H1 (cell line): ENCODE data around the gene CCDC116. TPM values are rescaled to one million over a fixed set of nuclear protein-coding genes. Genes with fewer than 3 reads are reported as not detected.

Experiments
- CTCF ChIA-PET: fragments of 300-600 bp; sonication (Branson Sonifier 250); formaldehyde crosslinking; loops from one replicate; lab custom pipeline; 2021; ENCODE audit not compliant: partially characterized antibody; lab: Charles Lee
- POLR2A ChIA-PET: fragments of 300-600 bp; sonication (Branson Sonifier 250); formaldehyde crosslinking; loops from one replicate; lab custom pipeline; 2021; ENCODE audit warnings: inconsistent platforms; ENCODE audit not compliant: partially characterized antibody; lab: Charles Lee
- DNase-seq, 2 experiments: peaks; one replicate each; pipeline versions ENCODE4 v3.0.0 to v3.0.0-alpha.2; 2010 to 2022; ENCODE audit warnings: low spot score in 2 of 2, low read depth in 1 of 2, mixed read lengths in 1 of 2
- FAIRE-seq: peaks from 2 replicates; lab custom pipeline; 2011; peaks lifted over from hg19 to GRCh38; lab: Jason Lieb, UNC
- H2AFZ ChIP-seq: 2 replicates; pipeline ENCODE4 v1.8.1; 2012; ENCODE audit warnings: low read length, inconsistent platforms
- H2AK5ac ChIP-seq: 2 replicates; pipeline ENCODE4 v1.6.1; 2013; ENCODE audit warnings: low read depth, low read length
- H2BK120ac ChIP-seq: replicated peaks from 2 replicates; pipeline ENCODE3; 2013; ENCODE audit warnings: low read depth, low read length, inconsistent platforms
- H2BK12ac ChIP-seq: 2 replicates; pipeline ENCODE4 v1.6.1; 2013; ENCODE audit warnings: low read depth, low read length
- H2BK15ac ChIP-seq: 2 replicates; pipeline ENCODE4 v1.6.1; 2013; ENCODE audit warnings: low read length
- H2BK20ac ChIP-seq: 2 replicates; pipeline ENCODE4 v1.6.1; 2013; ENCODE audit warnings: low read length
- H2BK5ac ChIP-seq: 2 replicates; pipeline ENCODE4 v1.6.1; 2013; ENCODE audit warnings: low read depth, low read length
- H3K14ac ChIP-seq: 2 replicates; pipeline ENCODE4 v1.6.1; 2013; ENCODE audit warnings: inconsistent platforms; ENCODE audit not compliant: insufficient read length
- H3K18ac ChIP-seq: 2 replicates; pipeline ENCODE4 v1.6.1; 2013; ENCODE audit warnings: low read length; ENCODE audit errors: extremely low read depth
- H3K23ac ChIP-seq: 2 replicates; pipeline ENCODE4 v1.6.1; 2013; ENCODE audit warnings: inconsistent platforms; ENCODE audit not compliant: insufficient read length
- H3K23me2 ChIP-seq: 2 replicates; pipeline ENCODE4 v1.6.1; 2013; ENCODE audit warnings: low read depth, low read length
- H3K27ac ChIP-seq: 2 replicates; pipeline ENCODE4 v1.6.1; 2011; ENCODE audit warnings: low read depth, low read length, inconsistent platforms
- H3K27me3 ChIP-seq, 4 experiments: replicated peaks in 1 of 4; 1 replicate in 1 of 4; 2 replicates in 3 of 4; pipeline versions ENCODE4 v1.6.1 to v1.8.1; 2011 to 2013; ENCODE audit warnings: low read length in 3 of 4, mild to moderate bottlenecking in 3 of 4, inconsistent platforms in 2 of 4, mixed read lengths in 2 of 4, moderate library complexity in 1 of 4; ENCODE audit not compliant: control insufficient read depth in 3 of 4, insufficient read depth in 3 of 4; ENCODE audit errors: extremely low read depth in 1 of 4
- H3K36me3 ChIP-seq, 4 experiments: 2 replicates each; pipeline versions ENCODE4 v1.6.1 to v1.8.1; 2011 to 2013; ENCODE audit warnings: mild to moderate bottlenecking in 4 of 4, low read length in 3 of 4, moderate library complexity in 2 of 4, control low read depth in 1 of 4, inconsistent platforms in 1 of 4; ENCODE audit not compliant: insufficient read depth in 4 of 4, control insufficient read depth in 2 of 4
- H3K4ac ChIP-seq: replicated peaks from 2 replicates; pipeline ENCODE3; 2013; ENCODE audit warnings: low read length, low read depth, mixed read lengths, inconsistent platforms; ENCODE audit not compliant: insufficient read length
- H3K4me1 ChIP-seq, 4 experiments: replicated peaks in 1 of 4; 1 replicate in 1 of 4; 2 replicates in 3 of 4; pipeline versions ENCODE4 v1.6.1 to v1.8.1; 2011 to 2013; ENCODE audit warnings: low read length in 3 of 4, inconsistent platforms in 2 of 4, mixed read lengths in 1 of 4; ENCODE audit not compliant: insufficient read depth in 4 of 4, control insufficient read depth in 3 of 4
- H3K4me2 ChIP-seq, 2 experiments: 2 replicates each; pipeline versions ENCODE4 v1.6.1 to v1.8.1; 2011 to 2013; ENCODE audit warnings: low read depth in 2 of 2, low read length in 2 of 2, control low read depth in 1 of 2, inconsistent platforms in 1 of 2, mild to moderate bottlenecking in 1 of 2; ENCODE audit not compliant: insufficient read depth in 1 of 2
- H3K4me3 ChIP-seq, 4 experiments: fragments of 200-600, 300-600 bp in 1 of 4; sonication (generic), shearing (Covaris generic), sonication (Bioruptor Twin) in 1 of 4; 2 replicates each; pipeline versions ENCODE4 v1.5.1 to v1.8.1; 2011 to 2016; ENCODE audit warnings: low read length in 4 of 4, low read depth in 3 of 4, control low read depth in 2 of 4, inconsistent platforms in 2 of 4, mild to moderate bottlenecking in 2 of 4, mixed read lengths in 1 of 4, moderate library complexity in 1 of 4; ENCODE audit not compliant: insufficient read depth in 2 of 4; ENCODE audit errors: extremely low read depth in 1 of 4
- H3K56ac ChIP-seq: replicated peaks from 2 replicates; pipeline ENCODE3; 2013; ENCODE audit warnings: low read depth, mild to moderate bottlenecking, mixed read lengths, low read length, inconsistent platforms; ENCODE audit not compliant: insufficient read length
- H3K79me1 ChIP-seq: 2 replicates; pipeline ENCODE4 v1.6.1; 2013; ENCODE audit warnings: low read depth, low read length, control low read depth
- H3K79me2 ChIP-seq, 2 experiments: 2 replicates each; pipeline versions ENCODE4 v1.6.1 to v1.8.1; 2012 to 2013; ENCODE audit warnings: low read length in 2 of 2, mild to moderate bottlenecking in 2 of 2, inconsistent platforms in 1 of 2; ENCODE audit not compliant: insufficient read depth in 2 of 2, control insufficient read depth in 1 of 2
- H3K9ac ChIP-seq, 4 experiments: replicated peaks in 1 of 4; 1 replicate in 1 of 4; 2 replicates in 3 of 4; pipeline versions ENCODE4 v1.6.1 to v1.8.1; 2011 to 2013; ENCODE audit warnings: low read depth in 3 of 4, low read length in 3 of 4, control low read depth in 2 of 4, mild to moderate bottlenecking in 2 of 4, moderate library complexity in 2 of 4, inconsistent platforms in 1 of 4; ENCODE audit errors: extremely low read depth in 1 of 4
- H3K9me3 ChIP-seq, 2 experiments: 2 replicates each; pipeline versions ENCODE4 v1.6.1 to v1.8.1; 2012 to 2013; ENCODE audit warnings: mild to moderate bottlenecking in 2 of 2, moderate library complexity in 2 of 2, control low read depth in 1 of 2, inconsistent platforms in 1 of 2, low read depth in 1 of 2, low read length in 1 of 2, mixed read lengths in 1 of 2; ENCODE audit not compliant: insufficient read depth in 2 of 2
- H4K20me1 ChIP-seq, 2 experiments: replicated peaks in 1 of 2; 2 replicates each; pipeline versions ENCODE3 to v1.8.1; 2011 to 2013; ENCODE audit warnings: inconsistent platforms in 2 of 2, low read length in 2 of 2, mild to moderate bottlenecking in 1 of 2; ENCODE audit not compliant: insufficient read depth in 2 of 2, control insufficient read depth in 1 of 2
- H4K5ac ChIP-seq: 2 replicates; pipeline ENCODE4 v1.6.1; 2013; ENCODE audit warnings: low read length, low read depth, mixed read lengths, inconsistent platforms; ENCODE audit not compliant: insufficient read length
- H4K8ac ChIP-seq: 2 replicates; pipeline ENCODE4 v1.8.0; 2013; ENCODE audit warnings: mild to moderate bottlenecking, moderate library complexity, low read length, inconsistent platforms; ENCODE audit not compliant: insufficient read depth; ENCODE audit errors: extremely low read depth
- H4K91ac ChIP-seq: replicated peaks from 2 replicates; pipeline ENCODE3; 2013; ENCODE audit warnings: low read length, mixed read lengths, inconsistent platforms; ENCODE audit not compliant: insufficient read length
- E2F6 ChIP-seq: IDR thresholded peaks from 2 replicates; pipeline ENCODE4 v1.6.1; 2012; ENCODE audit warnings: inconsistent platforms
- EP300 ChIP-seq, 2 experiments: IDR thresholded peaks; 1 replicate in 1 of 2; 2 replicates in 1 of 2; pipeline ENCODE4 v1.6.1; 2011 to 2012; ENCODE audit warnings: low read depth in 2 of 2, low read length in 2 of 2, mild to moderate bottlenecking in 2 of 2, borderline replicate concordance in 1 of 2, inconsistent platforms in 1 of 2, moderate library complexity in 1 of 2
- JUN ChIP-seq: IDR thresholded peaks from 2 replicates; pipeline ENCODE4 v1.6.1; 2011; ENCODE audit warnings: low read depth, mild to moderate bottlenecking, improper control_type of control experiment, low read length
- SAP30 ChIP-seq: fragments of 300-600 bp; sonication (generic); IDR thresholded peaks from 2 replicates; pipeline ENCODE4 v1.7.1; 2012; ENCODE audit warnings: low read length, moderate library complexity, mild to moderate bottlenecking, inconsistent platforms; ENCODE audit not compliant: insufficient read depth, insufficient replicate concordance
- SIN3A ChIP-seq, 2 experiments: IDR thresholded peaks in 1 of 2; conservative IDR thresholded peaks in 1 of 2; 2 replicates each; pipeline ENCODE4 v1.6.1; 2011 to 2012; ENCODE audit warnings: low read length in 2 of 2, improper control_type of control experiment in 1 of 2, low read depth in 1 of 2, mild to moderate bottlenecking in 1 of 2
- SIX5 ChIP-seq: IDR thresholded peaks from 2 replicates; pipeline ENCODE4 v1.6.1; 2011; ENCODE audit warnings: mild to moderate bottlenecking, low read depth, low read length
- TAF7 ChIP-seq: optimal IDR thresholded peaks from 2 replicates; pipeline ENCODE3; 2011; ENCODE audit warnings: low read depth, mild to moderate bottlenecking, inconsistent platforms, low read length, moderate library complexity, borderline replicate concordance
- TCF12 ChIP-seq: IDR thresholded peaks from 2 replicates; pipeline ENCODE4 v1.6.1; 2011; ENCODE audit warnings: low read depth, mild to moderate bottlenecking, low read length
- WGBS, 2 experiments: shearing (Covaris generic) in 1 of 2; methylation state at CpG; one replicate each; pipeline versions ENCODE4 v1.1.6 to v1.1.7; 2013 to 2015; ENCODE audit warnings: low lambda C conversion rate in 2 of 2, mixed read lengths in 2 of 2, inconsistent platforms in 1 of 2, low coverage in 1 of 2, missing lambda C conversion rate in 1 of 2; ENCODE audit not compliant: insufficient replicate concordance in 2 of 2, insufficient coverage in 1 of 2, insufficient read length in 1 of 2; ENCODE audit errors: extremely low coverage in 1 of 2, missing lambda C conversion rate in 1 of 2; 5-methylcytosine and 5-hydroxymethylcytosine counted together
- polyA plus RNA-seq, 7 experiments: library from polyadenylated mRNA; depleted of rRNA in 3 of 7; stranded (reverse) in 5 of 7; unstranded in 2 of 7; fragments of >200 nt in 5 of 7; fragments of 200-250 nt in 2 of 7; gene quantifications; 1 replicate in 5 of 7; 2 replicates in 1 of 7; 4 replicates in 1 of 7; pipeline versions ENCODE4 v1.2.1 to v1.2.3, GENCODE V29; 2011 to 2013; ENCODE audit warnings: missing spikeins in 2 of 7, mixed read lengths in 2 of 7
- total RNA-seq: library from RNA; stranded (reverse); fragmentation: NEBNext Ultra II Directional; extraction: Animal tissue kit (Norgen Biotek cat#: 25700); gene quantifications from 2 replicates; pipeline ENCODE4 v1.2.1, GENCODE V29; 2021

The CCDC116 gene
- total and polyA plus RNA-seq, 2 of the 8 experiments (the other 6 are each of a cell fraction or from before 2014, with no cell fraction given) = 0.08 TPM; not detected in 1

GRCh38 chr22:21659864-21660525, 27.4 kb downstream of the CCDC116 start:
- CTCF ChIA-PET = interaction anchor here (0.8 kb wide), 1 partner anchor 13 kb away, joined by 4 read pairs; no protein-coding TSS in a partner anchor

More at GRCh38 chr22:21659864-21660525, 27.4 kb downstream of the CCDC116 start:
- DNase-seq (no peak), FAIRE-seq (no peak)
- H4K91ac ChIP-seq = no peak overlapping the region
- no peak overlapping the region for H3K14ac ChIP-seq
- 87% methylated on average over 7 of the region's 7 CpGs; no CpG with 5 or more reads in 1 of the 2 experiments for WGBS, 2 experiments
- no peak overlapping the region for H3K56ac ChIP-seq
- H3K18ac ChIP-seq = no peak overlapping the region
- no peak overlapping the region for H3K23ac ChIP-seq
- no peak overlapping the region for H2BK120ac ChIP-seq
- H3K79me1 ChIP-seq = no peaks in the 10 kb centered on the region
- H3K4me1 ChIP-seq = peaks cover 0 to 7% (median 3%) of the 10 kb centered on the region in 4 experiments; a peak in 5 of 7 replicates
- H3K4me2 ChIP-seq = no peak overlapping the region
- peaks cover 8% of the 10 kb centered on the region; the same call in 1 of the 2 replicates for H3K23me2 ChIP-seq
- no peak overlapping the region for H3K27ac ChIP-seq
- no peak overlapping the region for H2BK12ac ChIP-seq
- no peak overlapping the region for H2BK20ac ChIP-seq
- H4K5ac ChIP-seq = no peak overlapping the region
- H4K20me1 ChIP-seq = peaks cover 0 to 4% of the 10 kb centered on the region in 2 experiments
- H3K4me3 ChIP-seq = no peak overlapping the region
- no peak overlapping the region for H4K8ac ChIP-seq
- POLR2A ChIA-PET = interaction anchor here (0.6 to 1.6 kb wide), 3 partner anchors 13 to 946 kb away, joined by 3 read pairs; no protein-coding TSS in a partner anchor
- no peaks in the 10 kb centered on the region; a peak in 1 of 7 replicates for H3K27me3 ChIP-seq
- no peak overlapping the region for H3K9ac ChIP-seq
- no peak overlapping the region for H2AFZ ChIP-seq
- H2AK5ac ChIP-seq = no peak overlapping the region
- peaks cover 0 to 3% (median 0%) of the 10 kb centered on the region in 4 experiments; a peak in 1 of 8 replicates for H3K36me3 ChIP-seq
- H3K79me2 ChIP-seq = no peaks in the 10 kb centered on the region
- H2BK5ac ChIP-seq = no peak overlapping the region
- H3K4ac ChIP-seq = no peak overlapping the region
- H2BK15ac ChIP-seq = no peak overlapping the region
- H3K9me3 ChIP-seq = no peaks in the 10 kb centered on the region
- TF ChIP-seq SIN3A (conservative IDR thresholded peaks at IDR 0.05 in 1 of 2, IDR thresholded peaks at IDR 0.05 in 1 of 2; ENCODE audit: low read depth in 1 of 2, low read length in 2 of 2) (no peak), SIX5 (no peak), JUN (no peak), TCF12 (no peak), EP300 (IDR thresholded peaks at IDR 0.05; ENCODE audit: borderline replicate concordance in 1 of 2, low read depth in 2 of 2, low read length in 2 of 2) (no peak), SAP30 (no peak), TAF7 (no peak), E2F6 (no peak)
